RPMI8226 (cell line): Measurements from ENCODE around the gene NOX3.
"Not testable (repeated sequence)": the region's sequence is repeated elsewhere in the genome, so short reads cannot be mapped to it uniquely, and the experiment has no call there.

Experiments
- DNase-seq: peaks from one replicate; pipeline ENCODE4 v3.0.0-alpha.2; 2015

The NOX3 gene, protein sequence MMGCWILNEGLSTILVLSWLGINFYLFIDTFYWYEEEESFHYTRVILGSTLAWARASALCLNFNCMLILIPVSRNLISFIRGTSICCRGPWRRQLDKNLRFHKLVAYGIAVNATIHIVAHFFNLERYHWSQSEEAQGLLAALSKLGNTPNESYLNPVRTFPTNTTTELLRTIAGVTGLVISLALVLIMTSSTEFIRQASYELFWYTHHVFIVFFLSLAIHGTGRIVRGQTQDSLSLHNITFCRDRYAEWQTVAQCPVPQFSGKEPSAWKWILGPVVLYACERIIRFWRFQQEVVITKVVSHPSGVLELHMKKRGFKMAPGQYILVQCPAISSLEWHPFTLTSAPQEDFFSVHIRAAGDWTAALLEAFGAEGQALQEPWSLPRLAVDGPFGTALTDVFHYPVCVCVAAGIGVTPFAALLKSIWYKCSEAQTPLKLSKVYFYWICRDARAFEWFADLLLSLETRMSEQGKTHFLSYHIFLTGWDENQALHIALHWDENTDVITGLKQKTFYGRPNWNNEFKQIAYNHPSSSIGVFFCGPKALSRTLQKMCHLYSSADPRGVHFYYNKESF

DNA sequence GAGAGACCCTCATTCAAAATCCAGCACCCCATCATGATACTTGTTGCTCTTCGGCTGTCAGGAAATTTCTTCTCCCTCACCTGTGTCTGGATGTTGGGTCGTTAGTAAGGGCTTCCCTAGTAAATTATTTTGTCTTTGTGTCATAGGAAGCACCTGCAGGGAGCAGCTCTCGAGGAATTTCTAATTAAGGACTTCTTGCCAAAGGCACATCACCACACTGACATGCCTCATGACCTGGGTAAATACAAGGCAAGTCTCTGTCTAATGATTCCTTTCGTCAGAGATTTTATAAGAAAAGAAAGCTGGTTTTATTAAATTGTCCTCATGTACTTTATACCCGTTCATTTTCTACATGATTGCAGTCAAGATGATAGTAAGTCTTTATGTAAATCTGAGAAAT, at the start of gene NOX3:
TSS of gene NOX3 (minus strand) at position 74 of the 400 bp plus-strand sequence. CDS start at position 35, 39 bp downstream.
- no peak for DNase-seq

DNA sequence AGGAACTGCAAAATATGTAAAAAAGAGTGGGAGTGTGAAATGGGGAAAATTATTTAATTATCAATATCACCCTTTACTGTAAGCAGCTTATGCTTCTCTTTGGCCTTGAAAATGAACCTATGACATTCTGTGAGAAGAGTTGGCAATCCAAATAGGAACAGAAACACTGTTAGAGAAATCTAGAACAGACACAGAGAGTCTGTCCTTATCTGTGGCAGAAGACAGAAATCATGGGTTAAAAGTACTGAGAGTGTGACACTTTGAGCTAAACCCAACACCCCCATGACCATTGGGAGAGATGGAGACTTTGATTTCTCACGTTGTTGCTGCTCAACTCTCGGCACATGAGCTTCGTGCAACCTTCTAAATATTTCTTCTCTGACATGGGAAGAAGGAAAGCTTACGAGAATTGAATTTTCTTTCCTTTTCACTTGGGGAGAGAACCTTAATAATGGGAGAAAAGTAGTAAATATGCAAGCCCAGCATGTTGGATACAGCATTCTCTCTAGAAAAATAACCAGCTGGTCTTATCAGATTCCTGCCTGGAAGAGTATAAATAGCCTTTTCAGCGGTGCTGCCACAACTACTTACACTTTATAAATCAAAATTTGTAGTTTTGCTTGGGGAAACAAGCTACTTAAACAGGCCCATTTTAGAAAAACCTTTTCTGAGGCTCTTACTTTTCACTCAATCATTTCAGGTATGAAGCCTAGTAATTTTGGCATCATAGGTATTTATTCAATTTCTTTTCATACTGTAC, 49.4 kb upstream of the NOX3 start:
- no peak for DNase-seq

DNA sequence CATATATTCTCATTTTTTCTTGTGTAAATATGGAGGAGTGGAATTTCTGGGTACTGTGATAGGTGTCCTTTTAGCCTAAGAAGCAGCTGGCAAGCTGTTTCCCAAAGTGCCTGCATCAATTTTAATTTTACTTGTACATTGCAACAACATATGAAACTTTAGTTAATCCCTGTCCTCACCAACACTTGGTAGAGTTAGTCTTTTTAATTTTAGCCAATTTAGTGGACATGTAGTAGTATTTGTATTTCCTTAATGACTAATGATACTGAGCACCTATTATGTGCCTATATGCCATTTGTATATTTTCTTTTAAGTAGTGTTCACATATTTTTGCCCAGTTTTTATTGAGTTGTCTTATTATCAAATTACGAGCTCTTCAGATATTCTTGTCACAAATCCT, 46.8 kb upstream of the NOX3 start:
- DNase-seq: no peak

DNA sequence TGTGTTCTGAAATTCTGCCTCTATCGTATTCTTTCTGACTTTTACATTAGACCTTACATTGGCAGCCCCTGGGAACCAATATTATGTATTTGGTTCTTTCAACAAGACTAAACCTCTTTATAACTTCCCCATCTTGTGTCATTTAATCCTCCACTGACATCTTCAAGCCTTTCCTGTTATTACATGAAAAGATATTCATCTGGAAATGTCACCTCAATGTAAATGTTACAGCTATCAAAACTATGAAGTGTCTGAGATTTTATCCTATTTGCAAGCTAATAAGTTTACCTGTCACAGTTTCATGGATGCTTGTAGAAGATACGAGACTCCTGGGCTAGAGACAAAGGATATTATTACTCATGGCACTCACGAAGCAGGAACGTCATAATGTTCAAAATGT, 43.9 kb upstream of the NOX3 start:
- DNase-seq: no peak

DNA sequence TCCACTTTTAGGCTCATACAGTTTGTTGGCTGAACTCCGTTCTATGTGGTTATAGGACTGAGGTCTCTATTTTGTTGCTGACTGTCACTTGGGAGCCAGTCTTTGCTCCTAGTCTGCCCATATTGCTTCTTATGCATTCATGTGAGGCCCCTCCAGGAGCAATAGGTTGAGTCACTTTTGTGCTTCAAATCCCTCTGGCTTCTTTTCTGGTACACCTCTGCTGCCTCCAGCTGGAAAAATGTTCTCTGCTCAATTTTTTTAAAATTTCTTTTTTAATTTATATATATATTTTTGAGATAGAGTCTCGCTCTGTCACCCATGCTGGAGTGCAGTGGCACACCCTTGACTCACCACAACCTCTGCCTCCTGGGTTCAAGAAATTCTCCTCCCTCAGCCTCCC, 42.7 kb upstream of the NOX3 start:
- DNase-seq: no peak

DNA sequence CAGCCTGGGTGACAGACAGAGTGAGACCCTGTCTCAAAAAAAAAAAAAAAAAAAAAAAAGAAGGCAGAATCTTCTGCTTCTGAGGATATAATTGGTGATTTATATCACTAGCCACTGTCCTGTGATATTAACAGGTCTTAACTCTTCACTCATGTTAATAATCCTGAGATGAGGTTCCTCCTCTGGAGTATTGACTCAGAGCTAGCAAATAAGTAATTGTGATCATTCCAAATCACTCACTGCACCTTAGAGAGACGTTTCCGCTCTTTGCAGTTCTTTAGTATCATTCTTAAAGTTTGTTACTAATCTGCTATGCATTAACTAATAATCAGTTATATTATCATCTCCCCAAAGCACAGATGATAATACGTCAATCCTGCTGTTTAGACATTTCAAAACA, 41.6 kb upstream of the NOX3 start:
- no peak for DNase-seq

DNA sequence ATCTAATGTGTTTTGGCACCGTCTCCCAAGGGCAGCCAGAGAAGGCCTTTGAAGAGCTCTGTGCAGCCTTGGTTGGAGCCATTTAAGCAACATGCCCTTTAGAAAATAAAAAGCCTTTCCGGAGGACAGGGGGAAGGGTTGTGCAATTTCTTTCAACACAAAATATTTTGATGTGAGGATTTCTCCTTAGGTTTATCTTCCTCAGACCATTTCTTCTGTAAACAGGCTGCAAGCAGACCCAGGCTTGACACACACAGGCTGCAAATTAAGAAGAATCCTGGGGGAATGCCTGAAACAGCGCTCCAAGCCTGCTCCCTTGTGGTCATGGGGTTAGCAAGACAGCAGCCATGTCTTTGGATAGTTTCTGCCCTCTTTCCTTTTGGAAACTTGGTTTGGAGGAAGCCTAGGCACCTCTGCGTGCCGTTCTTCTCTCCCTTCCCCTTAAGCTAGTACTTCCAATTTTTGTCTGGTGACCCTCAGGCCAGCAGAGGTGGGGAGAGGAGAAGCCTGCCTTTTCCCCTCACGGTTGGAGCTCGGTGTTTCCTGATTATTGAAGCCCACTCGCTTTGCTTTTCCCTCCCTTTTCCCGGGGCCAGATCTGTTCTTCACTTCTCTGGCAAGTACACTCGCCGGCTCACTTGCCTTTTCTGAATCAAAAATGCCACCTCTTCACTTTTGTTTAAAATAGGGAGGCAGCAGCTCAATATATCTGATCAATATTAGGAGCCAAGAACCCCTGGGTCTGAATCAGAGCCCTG, 39.6 kb upstream of the NOX3 start:
- DNase-seq: no peak

DNA sequence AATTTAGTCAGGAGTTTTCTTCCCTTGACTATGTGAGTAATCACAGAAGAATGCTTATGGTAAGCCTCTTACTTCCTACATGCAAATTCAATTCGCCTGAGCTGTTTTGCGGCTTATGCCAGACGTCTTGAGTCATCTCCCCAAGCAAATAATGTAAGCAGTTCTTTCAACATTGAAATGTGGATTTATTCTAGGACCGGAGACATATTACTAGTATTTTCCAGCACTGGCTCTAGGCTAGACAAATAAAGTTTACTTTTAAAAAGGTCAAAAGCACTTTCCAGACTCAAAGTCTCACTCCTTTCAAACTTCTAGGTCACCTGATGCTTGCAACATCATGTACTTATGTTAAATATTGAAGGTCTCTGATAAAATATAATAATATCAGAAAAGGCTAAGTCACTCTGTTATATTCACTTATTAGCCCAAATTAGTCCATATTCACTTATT, 38.1 kb upstream of the NOX3 start:
- DNase-seq: no peak

DNA sequence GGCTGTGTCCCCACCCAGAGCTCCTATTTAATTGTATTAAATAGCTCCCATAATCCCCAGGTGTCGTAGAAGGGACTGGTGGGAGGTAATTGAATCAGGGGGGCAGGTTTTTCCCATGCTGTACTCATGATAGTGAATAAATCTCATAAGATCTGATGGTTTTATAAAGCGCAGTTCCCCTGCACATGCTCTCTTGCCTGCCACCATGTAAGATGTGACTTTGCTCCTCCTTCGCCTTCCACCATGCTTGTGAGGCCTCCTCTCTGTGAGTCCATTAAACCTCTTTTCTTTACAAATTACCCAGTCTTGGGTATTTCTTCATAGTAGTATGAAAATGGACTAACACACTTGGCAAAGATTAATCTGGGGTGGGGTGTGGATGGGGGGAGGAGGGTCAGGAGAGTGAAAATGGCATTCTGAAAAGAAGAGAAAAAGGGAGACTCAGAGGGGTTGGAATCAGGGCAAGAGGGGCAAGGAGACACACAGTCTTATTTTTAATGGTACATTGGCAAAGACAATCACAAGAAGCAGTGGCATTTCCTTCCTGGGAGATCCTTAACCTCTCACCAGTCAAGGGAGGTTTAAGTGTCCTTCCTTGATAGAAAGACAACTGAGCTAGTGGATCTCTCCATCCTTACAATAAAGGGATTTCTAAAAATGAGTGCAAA, 37.5 kb upstream of the NOX3 start:
- no peak for DNase-seq

DNA sequence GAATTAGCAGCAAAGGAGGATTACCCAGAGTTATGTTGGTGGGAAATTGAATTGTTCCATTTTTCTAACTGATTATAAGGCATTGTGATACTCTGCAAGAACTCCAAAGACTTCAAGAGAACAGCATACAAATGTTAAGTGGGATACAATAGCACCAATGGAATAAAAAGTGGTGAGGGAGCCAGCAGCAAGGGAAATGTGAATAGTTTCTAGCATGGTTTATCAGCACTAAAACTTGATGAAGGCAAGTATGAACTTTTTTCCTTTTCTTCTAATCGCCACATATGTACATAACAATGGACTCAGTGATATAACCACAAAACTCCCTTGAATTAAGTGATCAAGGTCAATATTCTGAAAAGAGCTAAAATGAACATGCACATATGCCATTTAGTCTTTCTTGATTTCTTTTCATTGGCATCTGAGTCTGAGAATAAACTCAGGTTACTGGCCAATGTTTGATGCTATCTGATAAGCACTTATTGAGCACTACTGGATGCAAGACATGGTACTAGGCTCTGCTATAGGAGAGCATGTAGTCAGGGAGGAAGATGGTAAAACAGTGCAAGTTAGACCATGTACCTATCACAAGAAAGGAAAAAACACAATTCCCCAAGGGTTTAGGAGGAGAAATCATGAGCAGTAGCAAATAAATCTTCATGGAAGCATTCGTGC, 36.6 kb upstream of the NOX3 start:
- DNase-seq: no peak

DNA sequence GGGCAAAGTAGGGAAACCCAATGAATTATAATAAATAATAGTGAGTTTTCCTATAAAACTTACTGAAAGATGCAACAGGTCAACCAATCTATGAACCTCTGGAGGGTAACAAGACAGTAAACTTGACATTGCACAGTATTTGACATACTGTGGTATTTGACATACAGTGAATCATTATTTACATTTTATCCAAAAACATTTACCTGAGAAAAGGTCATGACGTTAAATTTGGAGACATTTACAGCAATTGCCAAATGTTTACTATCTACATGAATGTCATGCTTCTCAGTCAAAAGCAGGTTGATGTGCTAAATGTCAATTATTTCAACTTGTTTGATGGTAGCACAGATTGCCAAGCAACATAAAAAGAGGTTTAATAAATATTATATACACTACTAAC, 35.8 kb upstream of the NOX3 start:
- DNase-seq: no peak

DNA sequence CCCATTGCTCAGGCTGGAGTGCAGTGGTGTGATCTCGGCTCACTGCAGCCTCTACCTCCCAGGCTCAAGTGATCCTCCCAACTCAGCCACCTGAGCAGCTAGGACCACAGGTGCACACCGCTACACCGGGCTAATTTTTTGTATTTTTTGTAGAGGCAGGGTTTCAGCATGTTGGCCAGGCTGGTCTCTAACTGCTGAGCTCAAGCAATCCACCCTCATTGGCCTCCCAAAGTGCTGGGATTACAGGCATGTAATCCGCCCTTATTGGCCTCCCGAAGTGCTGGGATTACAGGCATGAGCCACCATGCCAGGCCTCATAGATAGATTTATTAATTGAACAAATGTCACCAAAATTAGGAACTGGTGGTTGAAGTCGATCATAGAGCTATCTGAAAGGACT, 32.6 kb upstream of the NOX3 start:
- not testable (repeated sequence) for DNase-seq

DNA sequence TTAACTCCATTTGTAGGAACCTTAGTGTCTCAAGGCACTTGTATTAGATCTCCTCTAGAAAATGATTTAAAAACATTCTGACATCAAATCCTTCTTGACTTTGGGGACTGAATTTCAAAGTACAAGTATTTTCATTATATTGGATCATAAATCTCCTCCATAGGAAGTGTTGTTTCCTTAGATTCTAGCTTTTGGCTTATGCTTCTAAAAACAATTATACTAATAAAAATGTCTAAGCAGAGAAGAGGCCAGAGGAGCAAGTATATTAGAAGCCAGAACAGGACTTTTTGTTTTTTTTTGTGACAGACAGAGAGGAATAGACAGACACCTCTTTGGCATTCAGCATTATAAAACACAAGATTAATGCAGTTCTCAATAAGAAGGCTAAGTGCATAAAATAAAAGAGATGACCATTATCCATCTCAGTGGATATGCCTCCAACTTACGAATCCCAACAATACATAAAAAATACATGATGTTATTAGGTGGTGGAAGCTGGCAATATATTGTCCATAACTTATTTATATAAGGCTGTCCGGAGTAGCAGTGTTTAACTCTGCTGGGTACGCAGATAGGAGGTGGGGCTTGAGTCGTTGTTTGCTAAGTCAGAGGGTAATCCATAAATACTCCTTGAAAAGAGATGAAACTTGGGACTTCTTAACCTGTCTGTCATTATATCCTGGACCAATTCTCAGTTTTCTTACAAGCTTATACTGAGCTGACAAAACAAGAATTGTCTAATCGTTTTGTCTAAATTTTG, 31.9 kb upstream of the NOX3 start:
- no peak for DNase-seq

DNA sequence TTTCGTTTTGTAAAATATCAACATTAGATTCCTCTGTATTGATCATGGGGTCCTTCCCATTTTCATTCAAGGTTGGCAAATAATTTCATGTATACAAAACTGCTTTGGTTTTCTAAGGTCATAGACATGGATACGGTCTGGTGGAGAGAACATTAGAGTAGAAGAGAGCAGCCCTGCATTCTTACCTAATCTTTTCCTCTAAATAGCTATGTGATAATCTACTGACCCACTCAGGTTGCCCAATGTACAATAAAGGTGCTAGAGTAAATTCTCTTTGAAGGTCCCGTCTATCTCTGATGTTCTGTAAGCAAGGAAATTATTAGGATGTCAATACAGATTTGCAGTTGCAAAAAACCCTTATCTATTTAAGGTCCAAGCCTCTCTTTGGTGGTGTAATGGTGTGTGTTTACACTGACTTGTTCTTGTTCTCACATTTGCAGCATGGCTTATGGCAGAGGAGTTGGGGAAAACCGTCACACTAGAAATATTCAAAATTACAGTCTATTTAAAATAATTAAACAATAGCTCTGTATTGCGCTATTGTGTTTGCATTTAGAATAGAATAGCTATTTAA, 31.2 kb upstream of the NOX3 start:
- no peak for DNase-seq

DNA sequence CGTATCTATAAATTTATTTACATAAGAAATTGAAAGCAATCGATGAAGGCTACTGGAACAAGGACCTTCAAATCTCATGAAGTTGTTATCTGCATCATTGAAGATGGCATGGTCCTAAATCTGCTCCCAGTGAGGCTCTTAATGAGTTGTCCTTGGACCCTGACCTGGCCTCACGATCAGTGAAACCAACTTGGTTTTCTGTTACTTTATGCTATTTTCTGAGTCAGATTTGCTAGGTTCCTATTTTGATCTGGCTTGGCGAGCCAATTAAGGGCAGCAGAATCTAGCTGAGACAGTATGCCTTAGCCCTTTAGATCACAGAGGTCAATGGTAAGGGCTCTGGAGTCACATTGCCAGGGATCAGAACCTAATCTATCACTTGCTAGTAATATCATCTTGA, 30.1 kb upstream of the NOX3 start:
- no peak for DNase-seq

DNA sequence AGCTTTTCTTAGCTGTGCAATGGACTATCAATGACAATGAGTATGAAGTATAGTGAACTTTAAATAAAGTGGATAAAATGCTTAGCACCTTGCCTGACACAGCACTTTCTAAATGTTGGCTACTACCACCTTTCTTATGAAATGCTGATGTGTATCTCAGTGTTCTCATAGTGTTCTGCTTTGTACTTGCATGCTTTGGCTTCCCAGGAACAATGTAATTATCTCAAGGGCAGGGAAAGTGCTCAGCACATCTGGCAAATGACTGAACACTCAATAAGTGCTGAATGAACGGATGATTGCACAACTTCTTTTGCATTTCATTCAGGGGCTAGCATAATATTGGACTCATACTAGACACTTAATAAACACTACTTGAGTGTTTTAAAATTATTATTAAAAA, 28.2 kb upstream of the NOX3 start:
- no peak for DNase-seq

DNA sequence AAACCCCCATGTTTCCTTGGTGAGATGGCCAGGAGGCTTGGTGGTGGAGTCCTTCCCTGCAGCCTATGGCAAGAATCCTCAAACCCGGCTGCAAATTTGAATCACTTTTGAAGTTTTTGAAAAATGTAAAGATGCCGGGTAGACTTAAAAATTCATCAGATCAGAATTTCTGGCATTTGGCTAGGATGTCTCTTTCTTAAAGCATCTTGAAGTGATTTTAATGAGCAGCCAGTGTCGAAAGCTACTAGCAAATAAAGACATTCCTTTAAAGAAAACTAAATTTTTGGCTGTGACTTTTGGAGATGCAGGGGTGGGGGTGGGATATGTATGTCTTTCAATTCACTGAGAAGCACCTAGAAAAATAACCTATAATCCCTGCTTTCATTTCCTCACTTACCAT, 25.6 kb upstream of the NOX3 start:
- no peak for DNase-seq

DNA sequence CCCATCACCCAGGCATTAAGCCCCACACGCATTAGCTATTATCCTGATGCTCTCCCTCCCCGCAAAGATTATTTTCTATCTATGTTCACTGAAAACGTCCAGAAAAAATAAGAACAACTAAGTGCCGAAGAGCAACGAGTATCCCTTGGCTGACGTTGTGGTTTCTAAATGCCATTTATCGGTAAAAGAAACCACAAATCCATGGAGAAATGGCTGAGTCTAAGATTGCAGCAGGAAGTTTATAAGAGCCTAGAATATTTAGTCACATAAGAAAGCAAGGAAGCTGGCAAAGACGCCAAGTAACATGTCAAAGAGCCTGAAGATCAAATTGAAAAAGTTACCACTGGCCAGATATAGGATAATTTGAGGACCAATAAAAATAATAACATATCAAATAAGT, 18.1 kb upstream of the NOX3 start:
- no peak for DNase-seq

DNA sequence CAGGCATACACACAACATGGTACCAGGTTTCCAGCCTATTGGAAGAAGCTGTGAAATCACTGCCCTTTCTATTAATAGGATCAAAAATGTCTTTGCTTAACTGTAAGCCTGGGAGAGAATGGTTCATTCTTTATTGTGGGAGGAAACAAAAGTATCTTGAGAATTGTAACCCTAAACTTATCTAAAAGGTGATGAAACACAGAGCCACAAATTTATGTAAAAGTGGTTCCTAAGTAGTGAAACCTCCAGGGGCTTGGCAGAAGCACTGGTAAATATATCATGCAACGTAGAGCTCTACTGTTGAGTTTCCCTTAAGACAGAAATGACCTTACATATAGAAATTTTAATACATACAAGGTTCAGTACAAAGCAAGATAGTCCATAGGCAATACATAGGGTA, 17.2 kb upstream of the NOX3 start:
- no peak for DNase-seq

DNA sequence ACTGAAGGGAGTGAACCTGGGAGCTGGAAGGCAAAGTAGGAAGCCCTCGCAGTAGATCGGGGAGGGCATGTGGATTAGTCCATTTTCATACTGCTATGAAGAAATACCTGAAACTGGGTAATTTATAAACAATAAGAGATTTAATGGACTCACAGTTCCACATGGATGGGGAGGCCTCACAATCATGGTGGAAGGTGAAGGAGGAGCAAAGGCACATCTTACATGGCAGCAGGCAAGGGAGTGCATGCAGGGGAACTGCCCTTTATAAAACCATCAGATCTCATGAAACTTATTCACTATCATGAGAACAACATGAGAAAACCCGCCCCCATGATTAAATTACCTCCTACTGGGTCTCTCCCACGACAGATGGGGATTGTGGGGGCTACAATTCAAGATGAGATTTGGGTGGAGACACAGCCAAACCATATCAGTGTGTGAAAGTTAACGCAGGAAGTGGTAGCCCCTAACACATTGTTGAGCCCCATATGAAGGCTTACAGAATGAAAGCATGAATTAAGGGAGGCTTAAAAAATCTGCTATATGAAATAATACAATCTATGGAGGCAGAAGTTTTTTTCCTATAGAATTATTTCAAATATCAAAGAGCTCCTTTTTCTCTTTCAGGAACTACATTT, 15.5 kb upstream of the NOX3 start:
- not testable (repeated sequence) for DNase-seq
